NCI-H1417 (cell line): ENCODE measurements around the gene CACUL1.
"Not testable (repeated sequence)": the region's sequence is repeated elsewhere in the genome, so short reads cannot be mapped to it uniquely, and the experiment has no call there.

ENCODE experiments used
- DNase-seq, 3 experiments: peaks; one replicate each; lab custom pipeline; 2025; lab: John Stamatoyannopoulos, UW

Gene CACUL1

GRCh38 chr10:118768041-118768919 is 13.5 kb upstream of the CACUL1 start:
- no peak for DNase-seq

GRCh38 chr10:118767297-118768040 is 12.7 kb upstream of the CACUL1 start:
- no peak for DNase-seq

- peak in 1 of 3 experiments; percentile 5 for DNase-seq
Observed at GRCh38 chr10:118764195-118764594, 9.4 kb upstream of the CACUL1 start.

- DNase-seq, result peak; percentile 41 to 82 (median 75)
Observed at GRCh38 chr10:118763202-118763988, 8.6 kb upstream of the CACUL1 start.

GRCh38 chr10:118760265-118760664 is 5.5 kb upstream of the CACUL1 start:
- peak in 1 of 3 experiments; percentile 32 for DNase-seq

GRCh38 chr10:118758449-118758848 is 3.7 kb upstream of the CACUL1 start:
- no peak for DNase-seq

GRCh38 chr10:118754229-118754555 is 578 bp downstream of the CACUL1 start:
- peak in 2 of 3 experiments; percentile 71 to 78 for DNase-seq

GRCh38 chr10:118753331-118754228 is 1.2 kb downstream of the CACUL1 start:
- peak in 2 of 3 experiments; percentile 22 to 24 for DNase-seq

GRCh38 chr10:118752409-118752808 is 2.4 kb downstream of the CACUL1 start:
- DNase-seq, result no peak

- no peak for DNase-seq
Observed at GRCh38 chr10:118751265-118751664, 3.5 kb downstream of the CACUL1 start.

- DNase-seq, result no peak
Observed at GRCh38 chr10:118748041-118748440, 6.7 kb downstream of the CACUL1 start.

- no peak for DNase-seq
Observed at GRCh38 chr10:118746246-118746645, 8.5 kb downstream of the CACUL1 start.

- no peak for DNase-seq
Observed at GRCh38 chr10:118745056-118745455, 9.7 kb downstream of the CACUL1 start.

GRCh38 chr10:118744346-118744918 is 10.3 kb downstream of the CACUL1 start:
- DNase-seq, result not testable (repeated sequence)

GRCh38 chr10:118742782-118743181 is 12.0 kb downstream of the CACUL1 start:
- no peak for DNase-seq

- DNase-seq, result no peak
Observed at GRCh38 chr10:118742032-118742431, 12.7 kb downstream of the CACUL1 start.

- no peak for DNase-seq
Observed at GRCh38 chr10:118738406-118738805, 16.4 kb downstream of the CACUL1 start.

GRCh38 chr10:118737603-118738302 is 17.0 kb downstream of the CACUL1 start:
- no peak for DNase-seq

- no peak for DNase-seq
Observed at GRCh38 chr10:118735294-118735693, 19.5 kb downstream of the CACUL1 start.

- no peak for DNase-seq
Observed at GRCh38 chr10:118734475-118734874, 20.3 kb downstream of the CACUL1 start.
